Measurements from ENCODE around the gene NRP1.

GRCh38 chr10:33238643-33239042 is 95.8 kb downstream of the NRP1 start:
- TF ChIP-seq CTCF (IDR thresholded peaks at IDR 0.05), result no peak
- TF ChIP-seq RAD21 (conservative IDR thresholded peaks at IDR 0.05 in 1 of 2, IDR thresholded peaks at IDR 0.05 in 1 of 2), result no peak
- no peak for TF ChIP-seq NPAS2 (CRISPR knock-in tag; IDR thresholded peaks at IDR 0.05; ENCODE audit: borderline replicate concordance)
- no peak for TF ChIP-seq BHLHE40 (IDR thresholded peaks at IDR 0.05; ENCODE audit: low read depth, low read length)
- TF ChIP-seq POLR2AphosphoS2 (conservative IDR thresholded peaks at IDR 0.05; ENCODE audit: low read length), result no peak
- no peak for TF ChIP-seq MYC (IDR thresholded peaks at IDR 0.05; ENCODE audit: borderline replicate concordance, low read length)
- TF ChIP-seq ZC3H11A (IDR thresholded peaks at IDR 0.05), result no peak
